H1 (cell line): ENCODE results near the gene ZXDC. TPM values are rescaled to one million over a fixed set of nuclear protein-coding genes. Genes with fewer than 3 reads are reported as not detected.

ENCODE experiments used
- RAD21 ChIP-seq, 2 experiments: IDR thresholded peaks in 1 of 2; conservative IDR thresholded peaks in 1 of 2; 2 replicates each; pipeline ENCODE4 v1.6.1; 2011; ENCODE audit warnings: low read depth in 2 of 2, low read length in 2 of 2, improper control_type of control experiment in 1 of 2, inconsistent platforms in 1 of 2, mild to moderate bottlenecking in 1 of 2, moderate library complexity in 1 of 2
- polyA plus RNA-seq, 7 experiments: library from polyadenylated mRNA; depleted of rRNA in 3 of 7; stranded (reverse) in 5 of 7; unstranded in 2 of 7; fragments of >200 nt in 5 of 7; fragments of 200-250 nt in 2 of 7; gene quantifications; 1 replicate in 5 of 7; 2 replicates in 1 of 7; 4 replicates in 1 of 7; pipeline versions ENCODE4 v1.2.1 to v1.2.3, GENCODE V29; 2011 to 2013; ENCODE audit warnings: missing spikeins in 2 of 7, mixed read lengths in 2 of 7
- total RNA-seq: library from RNA; stranded (reverse); fragmentation: NEBNext Ultra II Directional; extraction: Animal tissue kit (Norgen Biotek cat#: 25700); gene quantifications from 2 replicates; pipeline ENCODE4 v1.2.1, GENCODE V29; 2021

The ZXDC gene
- total and polyA plus RNA-seq, 2 of the 8 experiments (the other 6 are each of a cell fraction or from before 2014, with no cell fraction given), result 12.7 to 24.3 TPM

GRCh38 chr3:126398423-126399350 lies 77.0 kb downstream of the ZXDC start (continued):
- TF ChIP-seq RAD21 (IDR thresholded peaks at IDR 0.05 in 1 of 2, conservative IDR thresholded peaks at IDR 0.05 in 1 of 2; ENCODE audit: low read depth in 2 of 2, low read length in 2 of 2), result no peak
